Esophagus muscularis mucosa (tissue), 3 donors: ENCODE data around the gene YY1.

ENCODE experiments used
- CTCF ChIP-seq, 3 experiments: fragments of 200-600 bp in 2 of 3; fragments of 450-650 bp in 1 of 3; sonication (generic) in 2 of 3; IDR thresholded peaks; one replicate each; pipeline ENCODE4 v1.5.1; 2017 to 2019; ENCODE audit warnings: antibody characterized with exemption in 3 of 3, mild to moderate bottlenecking in 2 of 3, moderate library complexity in 1 of 3
- EP300 ChIP-seq: sonication (generic); formaldehyde crosslinking; IDR thresholded peaks from one replicate; pipeline ENCODE4 v1.6.1; 2017; ENCODE audit warnings: antibody characterized with exemption

GRCh38 chr14:100224229-100224866 is 14.6 kb upstream of the YY1 start:
- TF ChIP-seq CTCF (IDR thresholded peaks at IDR 0.05) (no peak), EP300 (no peak)
